VCaP (cell line): ENCODE measurements around the gene RBL2.
A peak's percentile ranks its signal among the peaks of the same experiment; 100 is the strongest.

Source experiments
- H3K27ac ChIP-seq: fragments of 450-650 bp; 2 replicates; pipeline ENCODE4 v1.5.1; 2017
- CTCF ChIP-seq: fragments of 450-650 bp; conservative IDR thresholded peaks from 2 replicates; pipeline ENCODE4 v1.5.1; 2017; ENCODE audit warnings: mild to moderate bottlenecking, moderate library complexity

The RBL2 gene

GRCh38 chr16:53435066-53435688 is 906 bp downstream of the RBL2 start:
- peak overlapping the region; percentile 82 for H3K27ac ChIP-seq

GRCh38 chr16:53440125-53440524 is 5.9 kb downstream of the RBL2 start:
- TF ChIP-seq CTCF = no peak

More at GRCh38 chr16:53435066-53435688, 906 bp downstream of the RBL2 start:
- no peak for TF ChIP-seq CTCF

GRCh38 chr16:53445534-53445933 is 11.3 kb downstream of the RBL2 start:
- no peak for TF ChIP-seq CTCF
- H3K27ac ChIP-seq = no peak overlapping the region

More at GRCh38 chr16:53440125-53440524, 5.9 kb downstream of the RBL2 start:
- H3K27ac ChIP-seq = no peak overlapping the region

- no peak overlapping the region for H3K27ac ChIP-seq
- no peak for TF ChIP-seq CTCF
These were observed 11.8 kb downstream of the RBL2 start for GRCh38 chr16:53446090-53446489.

- no peak for TF ChIP-seq CTCF
These were observed 15.7 kb downstream of the RBL2 start for GRCh38 chr16:53449816-53450517.

GRCh38 chr16:53453928-53454327 is 19.7 kb downstream of the RBL2 start:
- TF ChIP-seq CTCF = no peak
- H3K27ac ChIP-seq = no peak overlapping the region

More at GRCh38 chr16:53449816-53450517, 15.7 kb downstream of the RBL2 start:
- H3K27ac ChIP-seq = peak overlapping the region; percentile 59

GRCh38 chr16:53456625-53457024 is 22.4 kb downstream of the RBL2 start:
- TF ChIP-seq CTCF = no peak
- H3K27ac ChIP-seq = no peak overlapping the region
